Activated T-cell treated with anti-CD3 and anti-CD28 coated beads, Interleukin-2, amount 50 U/mL, for 24 hours (primary cell): ENCODE measurements around the gene ECHDC3.

Experiments
- DNase-seq: peaks from one replicate; pipeline ENCODE4 v3.0.0-alpha.2; 2020
- H3K27ac Mint-ChIP-seq: 2 replicates; pipeline ENCODE4 v1.8.0; 2020; ENCODE audit warnings: mild to moderate bottlenecking, mixed read lengths
- H3K27me3 Mint-ChIP-seq: 2 replicates; pipeline ENCODE4 v1.8.0; 2020; ENCODE audit warnings: mixed read lengths
- H3K36me3 Mint-ChIP-seq: 2 replicates; pipeline ENCODE4 v1.8.0; 2020; ENCODE audit warnings: low read depth, mixed read lengths
- H3K4me1 Mint-ChIP-seq: 2 replicates; pipeline ENCODE4 v1.8.0; 2020; ENCODE audit warnings: low read depth, mixed read lengths
- H3K4me3 Mint-ChIP-seq: 2 replicates; pipeline ENCODE4 v1.8.0; 2020; ENCODE audit warnings: mild to moderate bottlenecking, moderate library complexity, mixed read lengths
- H3K9me3 Mint-ChIP-seq: 2 replicates; pipeline ENCODE4 v1.8.0; 2020; ENCODE audit warnings: mixed read lengths

The ECHDC3 gene

DNA sequence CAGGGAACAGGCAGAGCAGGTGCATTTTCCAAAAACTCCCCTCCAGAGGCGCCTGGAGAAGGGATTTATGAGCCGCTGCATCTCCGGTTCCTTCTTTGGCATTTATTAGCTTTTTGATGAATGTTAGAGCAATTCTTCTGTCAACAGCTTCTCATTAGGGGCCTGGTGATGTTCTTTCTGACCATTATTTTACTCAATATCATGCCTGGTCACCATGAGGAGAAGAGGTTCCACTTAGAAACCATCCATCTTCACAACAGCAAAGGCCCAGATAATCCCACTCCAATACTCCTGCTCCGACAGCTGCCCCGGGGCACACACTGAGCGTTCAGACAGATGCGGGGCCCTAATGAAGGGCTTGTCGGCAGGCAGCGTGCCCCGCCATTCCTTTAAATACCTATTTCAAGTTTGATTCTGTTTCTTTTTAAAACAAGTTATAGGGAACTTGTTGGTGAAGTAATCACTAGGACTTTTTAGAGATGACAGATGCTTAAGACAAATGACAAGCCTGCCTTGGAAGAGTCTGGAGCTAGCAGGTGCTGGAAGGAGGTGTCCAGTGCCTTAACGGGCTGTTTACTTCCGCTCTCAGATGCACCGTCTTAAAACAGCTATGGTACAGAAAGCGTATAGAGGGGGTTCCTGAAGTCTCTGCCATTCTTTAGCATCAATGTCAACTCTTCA lies 31.7 kb downstream of the ECHDC3 start:
- Mint-ChIP-seq H3K27ac (no peak overlapping the region), H3K9me3 (no peaks in the 10 kb centered on the region), H3K4me1 (no peaks in the 10 kb centered on the region), H3K27me3 (peaks cover 3% of the 10 kb centered on the region), H3K4me3 (no peak overlapping the region), H3K36me3 (no peaks in the 10 kb centered on the region)
- no peak for DNase-seq

DNA sequence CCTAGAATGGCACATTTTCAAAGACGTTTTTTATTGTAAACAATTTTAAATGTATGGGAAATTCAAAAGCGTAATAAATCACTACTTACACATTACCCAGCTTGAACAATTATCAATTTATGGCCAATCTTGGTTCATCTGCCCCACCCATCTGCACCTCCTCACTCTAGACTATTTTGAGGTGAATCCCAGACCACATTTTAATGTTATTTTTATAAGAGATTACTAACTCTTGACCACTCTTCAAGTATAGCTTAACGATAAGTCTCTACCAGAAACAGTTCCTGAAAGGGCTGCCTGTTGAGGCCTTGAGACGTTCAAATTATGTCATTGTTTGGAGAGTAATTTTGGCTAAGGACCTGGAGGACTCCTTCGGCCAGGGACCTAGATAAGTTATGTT lies 33.2 kb downstream of the ECHDC3 start:
- Mint-ChIP-seq H3K4me3 (no peak overlapping the region), H3K36me3 (no peaks in the 10 kb centered on the region), H3K27ac (no peak overlapping the region), H3K9me3 (no peaks in the 10 kb centered on the region), H3K27me3 (peaks cover 3% of the 10 kb centered on the region), H3K4me1 (no peaks in the 10 kb centered on the region)
- DNase-seq: no peak

DNA sequence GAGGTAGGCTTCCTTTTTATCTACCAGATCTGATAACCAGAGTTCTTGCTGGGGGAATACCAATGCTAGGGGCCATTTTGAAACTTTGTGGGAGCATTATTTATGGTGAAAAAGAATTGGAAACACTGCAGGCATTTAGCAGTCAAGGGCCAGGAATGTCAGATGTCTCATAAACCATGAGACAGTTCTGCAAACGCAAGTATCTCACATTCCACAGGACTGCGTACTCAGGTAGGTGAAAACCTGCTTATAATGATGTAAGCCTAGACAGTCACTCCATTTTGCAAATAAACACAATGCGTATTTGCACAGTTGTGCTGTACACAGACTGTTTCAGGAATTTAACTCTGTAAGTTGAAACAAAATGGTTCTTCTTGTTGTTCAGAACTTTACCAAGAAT lies 33.9 kb downstream of the ECHDC3 start:
- no peak overlapping the region for H3K4me3 Mint-ChIP-seq
- H3K4me1 Mint-ChIP-seq: no peaks in the 10 kb centered on the region
- H3K9me3 Mint-ChIP-seq: no peaks in the 10 kb centered on the region
- no peak for DNase-seq
- no peaks in the 10 kb centered on the region for H3K36me3 Mint-ChIP-seq
- H3K27me3 Mint-ChIP-seq: peaks cover 3% of the 10 kb centered on the region
- no peak overlapping the region for H3K27ac Mint-ChIP-seq

DNA sequence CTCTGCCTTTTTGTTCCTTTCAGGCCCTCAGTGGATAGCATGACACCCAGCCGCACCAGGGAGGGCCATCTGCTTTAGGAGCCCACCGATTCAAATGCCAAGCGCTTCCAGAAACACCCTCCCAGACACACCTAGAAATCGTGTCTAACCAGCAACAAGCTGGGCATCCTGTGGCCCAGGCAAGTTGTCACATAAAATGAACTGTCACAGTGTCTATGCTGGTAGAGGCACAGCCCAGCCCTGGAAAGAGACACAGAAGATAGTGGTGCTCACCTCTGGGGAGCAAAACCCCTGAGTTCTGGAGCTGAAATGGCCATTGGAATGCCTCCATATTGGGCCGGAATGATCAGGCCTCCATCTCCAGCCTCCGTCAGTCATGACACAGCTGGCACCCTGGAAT lies 38.9 kb downstream of the ECHDC3 start:
- no peak for DNase-seq
- Mint-ChIP-seq H3K27me3 (no peaks in the 10 kb centered on the region), H3K27ac (no peak overlapping the region), H3K4me1 (peaks cover 4% of the 10 kb centered on the region), H3K36me3 (no peaks in the 10 kb centered on the region), H3K4me3 (no peak overlapping the region), H3K9me3 (no peaks in the 10 kb centered on the region)

DNA sequence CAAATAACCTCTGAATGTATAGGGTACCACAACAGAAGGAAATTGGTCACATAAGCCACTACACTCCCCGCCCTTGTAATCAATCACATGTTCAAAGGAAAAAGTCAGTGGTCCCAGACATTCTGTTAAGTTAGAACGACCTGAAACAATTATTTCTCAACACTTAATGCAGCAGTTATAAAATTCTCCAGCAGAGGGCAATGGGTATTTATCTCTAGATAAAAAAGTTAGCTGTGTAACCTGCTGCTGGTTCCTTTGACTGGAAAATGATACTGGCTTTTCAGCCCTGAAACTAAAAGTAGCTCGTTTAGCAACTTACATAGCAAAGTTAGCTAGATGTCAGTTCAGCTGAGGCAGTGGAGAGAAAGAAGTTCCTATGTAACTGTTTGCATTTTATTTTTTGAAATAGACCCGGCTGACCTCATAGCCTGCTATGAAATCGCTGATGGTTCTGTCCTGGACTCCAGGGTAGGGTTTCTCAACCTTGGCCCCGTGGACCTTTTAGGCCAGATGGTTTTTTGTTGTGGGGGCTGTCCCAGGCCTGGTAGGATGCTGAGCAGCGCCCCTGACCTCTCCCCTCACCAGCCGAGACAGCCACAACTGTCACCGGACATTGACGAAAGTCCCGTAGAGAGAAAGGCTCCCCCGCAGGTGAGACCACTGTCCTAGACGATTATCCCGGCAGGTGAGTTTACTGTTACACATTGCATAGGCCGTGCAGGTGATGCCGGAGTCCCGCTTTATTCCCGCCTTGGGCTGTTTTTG lies 40.8 kb downstream of the ECHDC3 start:
- peaks cover 4% of the 10 kb centered on the region for H3K4me1 Mint-ChIP-seq
- H3K36me3 Mint-ChIP-seq: no peaks in the 10 kb centered on the region
- no peaks in the 10 kb centered on the region for H3K9me3 Mint-ChIP-seq
- H3K4me3 Mint-ChIP-seq: no peak overlapping the region
- H3K27me3 Mint-ChIP-seq: peaks cover 10% of the 10 kb centered on the region
- DNase-seq: no peak
- no peak overlapping the region for H3K27ac Mint-ChIP-seq

DNA sequence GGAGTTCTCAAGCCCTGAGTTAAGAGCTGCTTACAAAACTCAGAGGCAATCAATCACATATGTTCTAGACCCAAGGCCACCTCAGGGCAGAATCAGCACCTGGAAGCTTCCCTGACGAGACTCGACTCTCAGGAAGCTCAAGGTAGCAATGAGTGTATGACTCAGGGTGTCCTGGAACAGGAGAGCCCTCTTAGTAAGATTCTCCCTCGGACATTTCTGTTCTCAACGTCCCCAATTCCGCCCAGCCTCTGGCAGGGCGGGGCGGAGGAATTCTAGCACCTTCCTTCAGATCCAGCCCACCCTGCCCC lies 41.3 kb downstream of the ECHDC3 start:
- H3K36me3 Mint-ChIP-seq: no peaks in the 10 kb centered on the region
- H3K9me3 Mint-ChIP-seq: no peaks in the 10 kb centered on the region
- DNase-seq: no peak
- no peak overlapping the region for H3K27ac Mint-ChIP-seq
- no peak overlapping the region for H3K4me3 Mint-ChIP-seq
- H3K4me1 Mint-ChIP-seq: peaks cover 4% of the 10 kb centered on the region
- H3K27me3 Mint-ChIP-seq: peaks cover 10% of the 10 kb centered on the region

DNA sequence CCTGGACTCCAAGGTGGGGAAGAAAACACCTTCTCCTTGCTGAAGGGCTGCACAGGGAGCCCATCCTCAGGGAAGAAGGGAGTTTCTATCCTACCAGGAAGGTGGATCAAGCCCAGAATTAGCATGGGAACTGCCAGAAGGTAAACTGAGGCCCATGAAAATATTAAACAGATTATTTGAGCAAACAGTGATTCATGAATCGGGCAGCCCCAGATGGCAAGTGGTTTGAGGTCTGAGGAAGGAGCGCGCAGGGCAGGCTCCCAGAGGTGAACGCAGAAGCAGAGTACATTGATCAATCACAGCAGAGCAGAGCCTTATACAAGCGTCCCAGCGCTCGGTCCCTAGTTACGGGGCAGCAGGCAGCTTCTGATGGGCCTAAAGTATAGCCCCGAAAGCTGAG lies 45.2 kb downstream of the ECHDC3 start:
- no peak overlapping the region for H3K4me3 Mint-ChIP-seq
- H3K9me3 Mint-ChIP-seq: no peaks in the 10 kb centered on the region
- H3K4me1 Mint-ChIP-seq: peaks cover 4% of the 10 kb centered on the region
- H3K36me3 Mint-ChIP-seq: no peaks in the 10 kb centered on the region
- no peak for DNase-seq
- H3K27ac Mint-ChIP-seq: no peak overlapping the region
- H3K27me3 Mint-ChIP-seq: peaks cover 13% of the 10 kb centered on the region

DNA sequence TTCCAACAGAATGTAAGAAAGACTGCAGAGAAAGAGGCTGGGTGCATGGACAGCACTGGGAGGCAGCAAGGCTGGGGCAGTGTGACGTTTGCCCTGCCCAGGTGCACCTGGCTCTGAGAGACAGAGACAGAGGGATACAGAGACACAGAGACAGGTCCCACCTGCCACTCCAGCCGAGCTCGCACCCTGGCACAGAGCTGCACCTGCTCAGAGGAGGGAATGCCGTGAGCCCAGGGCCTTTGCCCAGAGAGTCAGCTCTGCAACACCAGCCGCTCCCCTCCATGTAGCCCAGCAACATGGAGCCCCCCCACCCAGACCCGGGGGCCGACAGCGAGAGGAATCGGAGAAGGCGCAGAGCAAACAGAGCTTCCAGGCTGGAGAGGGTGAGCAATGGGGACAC lies 45.7 kb downstream of the ECHDC3 start:
- H3K4me1 Mint-ChIP-seq: peaks cover 4% of the 10 kb centered on the region
- H3K27me3 Mint-ChIP-seq: peaks cover 13% of the 10 kb centered on the region
- H3K9me3 Mint-ChIP-seq: no peaks in the 10 kb centered on the region
- no peak for DNase-seq
- H3K27ac Mint-ChIP-seq: no peak overlapping the region
- H3K4me3 Mint-ChIP-seq: no peak overlapping the region
- H3K36me3 Mint-ChIP-seq: no peaks in the 10 kb centered on the region

DNA sequence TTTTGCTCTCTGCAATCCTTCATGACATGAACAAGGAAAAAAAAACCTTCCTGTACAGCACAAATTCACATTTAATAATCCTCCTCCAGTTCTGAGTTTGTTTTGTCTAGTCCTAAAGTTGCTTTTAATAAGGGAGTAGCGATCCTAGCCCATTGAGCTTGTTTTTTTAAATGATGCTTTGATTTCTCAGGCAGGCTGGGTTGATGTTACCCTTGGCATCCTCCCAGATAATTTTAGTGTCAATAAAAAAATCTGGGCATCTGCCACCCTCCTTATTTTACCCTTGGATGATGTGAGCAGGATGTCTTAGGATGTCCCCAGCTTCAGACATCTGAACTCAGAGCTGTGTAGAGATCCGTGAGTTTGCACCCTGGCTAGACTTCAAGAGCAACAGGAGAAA lies 47.1 kb downstream of the ECHDC3 start:
- DNase-seq: no peak
- Mint-ChIP-seq H3K36me3 (no peaks in the 10 kb centered on the region), H3K9me3 (no peaks in the 10 kb centered on the region), H3K27me3 (peaks cover 13% of the 10 kb centered on the region), H3K4me3 (no peak overlapping the region), H3K27ac (no peak overlapping the region), H3K4me1 (no peaks in the 10 kb centered on the region)

DNA sequence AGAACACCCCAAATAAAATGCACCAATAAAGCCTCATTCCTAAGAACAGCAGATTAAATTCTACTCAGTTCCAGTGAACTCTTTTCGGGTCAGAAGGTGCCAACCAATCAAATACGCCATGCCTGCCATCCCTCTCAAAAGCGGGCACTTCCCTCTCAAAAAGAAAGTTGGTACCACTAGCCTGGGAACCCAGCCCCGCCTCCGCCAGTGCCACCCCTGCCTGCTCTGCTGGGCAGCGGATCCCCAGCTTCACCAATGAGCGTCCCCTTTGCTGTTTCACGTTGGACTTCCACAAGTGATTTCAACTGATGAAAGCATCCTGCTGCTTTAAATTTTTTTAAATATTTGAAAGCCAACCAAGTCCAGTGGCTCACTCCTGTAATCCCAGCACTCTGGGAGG lies 47.8 kb downstream of the ECHDC3 start:
- no peak for DNase-seq
- Mint-ChIP-seq H3K27ac (no peak overlapping the region), H3K36me3 (no peaks in the 10 kb centered on the region), H3K27me3 (peaks cover 13% of the 10 kb centered on the region), H3K4me3 (no peak overlapping the region), H3K9me3 (no peaks in the 10 kb centered on the region), H3K4me1 (no peaks in the 10 kb centered on the region)

DNA sequence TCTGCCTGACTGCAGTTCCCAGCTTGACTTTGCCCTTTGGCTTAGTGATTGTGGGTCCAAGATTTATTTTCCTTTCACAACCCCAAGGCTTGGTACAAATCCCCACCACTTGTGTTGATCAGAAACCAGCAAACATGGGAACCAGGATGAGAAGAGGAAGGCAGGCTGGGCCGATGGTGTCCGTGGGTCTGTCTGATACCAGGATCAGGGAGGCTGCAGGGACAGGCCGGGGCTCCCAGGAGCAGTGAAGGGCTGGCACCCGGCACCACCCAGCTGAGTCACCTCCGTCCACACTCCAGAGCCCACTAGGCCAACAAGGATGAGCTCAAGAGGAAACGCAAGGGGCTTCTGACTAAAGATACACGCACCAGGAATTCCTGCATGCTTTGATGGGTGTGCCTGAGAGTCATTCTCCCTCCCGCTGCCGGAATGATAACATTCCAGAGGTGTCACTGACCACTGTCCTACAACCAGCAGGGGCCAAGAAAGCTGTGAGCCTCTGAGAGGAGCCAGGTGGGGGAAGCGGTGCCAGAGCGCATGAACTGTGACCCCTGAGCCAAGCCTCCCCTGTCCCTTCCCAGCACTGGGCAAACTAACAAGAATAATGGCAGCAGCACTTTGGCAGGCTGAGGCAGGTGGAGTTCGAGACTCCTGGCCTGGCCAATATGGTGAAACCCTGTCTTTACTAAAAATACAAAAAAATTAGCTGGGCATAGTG lies 51.7 kb downstream of the ECHDC3 start:
- Mint-ChIP-seq H3K4me1 (peaks cover 2% of the 10 kb centered on the region), H3K36me3 (no peaks in the 10 kb centered on the region), H3K4me3 (no peak overlapping the region), H3K27me3 (peaks cover 3% of the 10 kb centered on the region), H3K9me3 (peaks cover 3% of the 10 kb centered on the region), H3K27ac (no peak overlapping the region)
- DNase-seq: no peak

DNA sequence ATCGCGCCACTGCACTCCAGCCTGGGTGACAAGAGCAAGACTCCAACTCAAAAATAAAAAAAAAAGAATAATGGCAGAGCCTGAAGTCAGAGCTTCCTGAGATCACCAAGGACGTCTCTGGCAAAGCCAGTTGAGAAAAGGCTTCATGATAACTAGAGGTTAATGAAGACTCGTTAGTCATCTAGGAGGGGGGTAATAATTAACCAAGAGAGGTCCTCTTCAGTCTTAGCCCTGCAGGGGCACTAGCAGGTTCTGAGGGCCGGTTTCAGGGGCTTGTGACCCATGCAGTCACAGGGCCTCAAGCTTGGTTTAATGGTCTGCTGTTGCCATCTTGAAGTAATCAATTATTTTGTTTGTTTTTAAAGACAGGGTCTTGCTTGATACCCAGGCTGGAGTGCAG lies 52.4 kb downstream of the ECHDC3 start:
- H3K4me3 Mint-ChIP-seq: no peak overlapping the region
- H3K4me1 Mint-ChIP-seq: peaks cover 2% of the 10 kb centered on the region
- no peaks in the 10 kb centered on the region for H3K36me3 Mint-ChIP-seq
- no peak overlapping the region for H3K27ac Mint-ChIP-seq
- H3K27me3 Mint-ChIP-seq: peaks cover 3% of the 10 kb centered on the region
- H3K9me3 Mint-ChIP-seq: peaks cover 3% of the 10 kb centered on the region
- no peak for DNase-seq

DNA sequence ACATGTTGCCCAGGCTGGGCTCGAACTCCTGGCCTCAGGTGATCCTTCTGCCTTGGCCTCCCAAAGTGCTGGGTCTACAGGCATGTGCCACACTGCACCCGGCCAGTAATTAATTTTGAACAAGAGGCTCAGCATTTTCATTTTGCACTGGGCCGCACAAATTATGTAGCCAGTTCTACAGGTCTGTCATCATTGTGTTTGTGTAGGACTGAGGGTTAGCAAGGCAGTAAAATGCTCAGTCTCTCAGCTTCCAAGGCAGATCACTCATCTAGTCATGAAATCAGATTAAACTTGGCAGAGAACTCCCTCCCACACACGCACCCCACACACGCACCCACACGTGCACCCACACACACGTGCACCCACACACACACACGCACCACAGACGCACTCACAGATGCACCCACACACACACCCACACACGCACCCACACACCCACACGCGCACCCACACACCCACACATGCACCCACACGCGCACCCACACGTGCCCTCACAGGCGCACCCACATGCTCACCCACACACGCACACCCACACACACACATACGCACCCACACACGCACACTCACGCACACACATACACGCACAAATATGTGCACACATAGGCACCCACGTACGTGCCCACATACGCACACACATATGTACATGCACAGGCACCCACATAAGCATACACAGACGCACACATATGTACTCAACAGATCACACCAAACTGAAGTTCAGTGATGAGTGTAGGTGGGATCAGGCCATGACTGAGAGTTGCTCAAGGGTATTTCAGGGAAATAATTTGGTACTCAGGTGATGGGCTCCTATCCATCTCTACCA lies 53.1 kb downstream of the ECHDC3 start:
- Mint-ChIP-seq H3K4me1 (peaks cover 2% of the 10 kb centered on the region), H3K36me3 (no peaks in the 10 kb centered on the region), H3K9me3 (peaks cover 3% of the 10 kb centered on the region), H3K27ac (peak overlapping the region; percentile 61), H3K27me3 (peaks cover 3% of the 10 kb centered on the region), H3K4me3 (no peak overlapping the region)
- DNase-seq: no peak

DNA sequence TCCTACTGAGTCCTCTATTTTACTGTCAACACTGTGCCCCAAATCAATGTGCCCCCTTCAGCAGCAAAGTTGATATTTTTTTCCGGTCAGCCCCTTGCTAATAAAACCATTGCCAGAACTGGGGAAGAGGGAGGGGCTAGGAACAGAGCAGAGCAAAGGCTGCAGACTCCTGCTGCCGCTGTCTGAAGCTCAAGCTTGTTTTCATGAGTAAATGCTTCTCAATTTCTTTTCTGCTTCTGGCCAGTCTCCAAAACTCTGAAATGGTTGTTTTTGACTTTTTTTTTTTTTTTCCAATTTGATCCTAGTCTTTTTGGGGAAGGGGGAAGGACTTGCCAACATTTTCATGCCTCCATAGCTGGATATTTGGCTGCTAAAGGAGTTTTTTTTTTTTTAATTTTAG lies 54.3 kb downstream of the ECHDC3 start:
- Mint-ChIP-seq H3K4me1 (peaks cover 2% of the 10 kb centered on the region), H3K27me3 (peaks cover 3% of the 10 kb centered on the region), H3K4me3 (no peak overlapping the region), H3K27ac (no peak overlapping the region), H3K9me3 (peaks cover 3% of the 10 kb centered on the region), H3K36me3 (no peaks in the 10 kb centered on the region)
- DNase-seq: no peak
